IMR-90 (cell line): ENCODE results near the gene TMEM92. TPM values are rescaled to one million over a fixed set of nuclear protein-coding genes. Genes with fewer than 3 reads are reported as not detected.

Experiments used
- ATAC-seq: fragments of 200-7000 bp; cut with Tn5 transposase; 2 replicates; pipeline ENCODE4 v1.9.1; 2020; ENCODE audit warnings: low read depth, mild to moderate bottlenecking, moderate library complexity
- BruUV-seq: library from RNA; stranded (reverse); fragments of 400-500 nt; replicated peaks from 2 replicates; lab custom pipeline; 2021; lab: Mats Ljungman, UMichigan
- CTCF ChIA-PET: fragments of 300-600 bp; formaldehyde crosslinking; extraction: SDS; loops from one replicate; lab custom pipeline; 2021; ENCODE audit warnings: antibody characterized with exemption; lab: Yijun Ruan, JAX
- POLR2A ChIA-PET: fragments of 300-600 bp; sonication (Branson Sonifier 250); formaldehyde crosslinking; loops from one replicate; lab custom pipeline; 2022; ENCODE audit warnings: antibody characterized with exemption; ENCODE audit not compliant: unreplicated experiment; lab: Charles Lee
- DNase-seq: peaks from one replicate; pipeline ENCODE4 v3.0.0; 2013
- H2AFZ ChIP-seq: replicated peaks from 2 replicates; pipeline ENCODE3; 2013; ENCODE audit warnings: low read length, mild to moderate bottlenecking; ENCODE audit not compliant: poor library complexity
- H2AK5ac ChIP-seq: 2 replicates; pipeline ENCODE4 v1.6.1; 2013; ENCODE audit warnings: low read depth, low read length, inconsistent platforms
- H2AK9ac ChIP-seq: replicated peaks from 2 replicates; pipeline ENCODE3; 2013; ENCODE audit warnings: mild to moderate bottlenecking, low read depth, low read length, moderate library complexity; ENCODE audit not compliant: poor library complexity
- H2BK120ac ChIP-seq: 2 replicates; pipeline ENCODE4 v1.6.1; 2013; ENCODE audit warnings: low read depth, low read length, inconsistent platforms
- H2BK15ac ChIP-seq: 3 replicates; pipeline ENCODE4 v1.6.1; 2013; ENCODE audit warnings: low read depth, low read length, inconsistent platforms
- H2BK20ac ChIP-seq: 2 replicates; pipeline ENCODE4 v1.6.1; 2013; ENCODE audit warnings: low read depth, mild to moderate bottlenecking, inconsistent platforms, low read length, moderate library complexity
- H2BK5ac ChIP-seq: 2 replicates; pipeline ENCODE4 v1.6.1; 2013; ENCODE audit warnings: mild to moderate bottlenecking, low read depth, low read length, inconsistent platforms; ENCODE audit not compliant: poor library complexity, severe bottlenecking
- H3K14ac ChIP-seq: replicated peaks from 2 replicates; pipeline ENCODE4 v1.6.1; 2013; ENCODE audit warnings: low read depth, low read length, inconsistent platforms
- H3K18ac ChIP-seq: 2 replicates; pipeline ENCODE4 v1.6.1; 2013; ENCODE audit warnings: low read depth, low read length, control low read depth
- H3K23ac ChIP-seq: 2 replicates; pipeline ENCODE4 v1.6.1; 2013; ENCODE audit warnings: low read depth, low read length, inconsistent platforms
- H3K27ac ChIP-seq: 2 replicates; pipeline ENCODE4 v1.5.1; 2013; ENCODE audit warnings: mild to moderate bottlenecking, control low read depth, low read length; ENCODE audit not compliant: insufficient read depth
- H3K27me3 ChIP-seq: 2 replicates; pipeline ENCODE4 v1.6.1; 2013; ENCODE audit warnings: low read length; ENCODE audit not compliant: control insufficient read depth, insufficient read depth
- H3K36me3 ChIP-seq: 2 replicates; pipeline ENCODE4 v1.6.1; 2013; ENCODE audit warnings: low read length, mixed read lengths; ENCODE audit not compliant: control insufficient read depth, insufficient read depth
- H3K4ac ChIP-seq: 2 replicates; pipeline ENCODE4 v1.6.1; 2013; ENCODE audit warnings: low read depth, low read length, inconsistent platforms
- H3K4me1 ChIP-seq: 2 replicates; pipeline ENCODE4 v1.6.1; 2013; ENCODE audit warnings: low read length, mixed read lengths; ENCODE audit not compliant: control insufficient read depth, insufficient read depth
- H3K4me2 ChIP-seq: 2 replicates; pipeline ENCODE4 v1.6.1; 2013; ENCODE audit warnings: low read depth, mild to moderate bottlenecking, control low read depth, low read length, moderate library complexity
- H3K4me3 ChIP-seq: 2 replicates; pipeline ENCODE4 v1.5.1; 2013; ENCODE audit warnings: low read depth, mild to moderate bottlenecking, control low read depth, low read length, moderate library complexity; ENCODE audit not compliant: insufficient read depth
- H3K56ac ChIP-seq: 2 replicates; pipeline ENCODE4 v1.6.1; 2013; ENCODE audit warnings: low read length, inconsistent platforms; ENCODE audit not compliant: insufficient read depth; ENCODE audit errors: extremely low read depth
- H3K79me1 ChIP-seq, 2 experiments: 2 replicates each; pipeline ENCODE4 v1.6.1; 2013; ENCODE audit warnings: low read length in 2 of 2, inconsistent platforms in 1 of 2, low read depth in 1 of 2
- H3K9ac ChIP-seq: 2 replicates; pipeline ENCODE4 v1.6.1; 2013; ENCODE audit warnings: low read depth, low read length, control low read depth
- H3K9me1 ChIP-seq: 2 replicates; pipeline ENCODE4 v1.6.1; 2013; ENCODE audit warnings: low read length, inconsistent platforms; ENCODE audit not compliant: insufficient read depth
- H3K9me3 ChIP-seq: 2 replicates; pipeline ENCODE4 v1.6.1; 2013; ENCODE audit warnings: low read length; ENCODE audit not compliant: control insufficient read depth, insufficient read depth
- H4K20me1 ChIP-seq: 2 replicates; pipeline ENCODE4 v1.6.1; 2013; ENCODE audit warnings: low read length, inconsistent platforms; ENCODE audit not compliant: insufficient read depth
- H4K5ac ChIP-seq: 2 replicates; pipeline ENCODE4 v1.6.1; 2013; ENCODE audit warnings: mild to moderate bottlenecking, low read depth, low read length, control low read depth
- H4K8ac ChIP-seq, 2 experiments: 2 replicates each; pipeline ENCODE4 v1.6.1; 2013; ENCODE audit warnings: low read depth in 2 of 2, low read length in 2 of 2, control low read depth in 1 of 2, inconsistent platforms in 1 of 2
- H4K91ac ChIP-seq: 2 replicates; pipeline ENCODE4 v1.6.1; 2013; ENCODE audit warnings: low read depth, low read length, inconsistent platforms; ENCODE audit not compliant: insufficient read depth
- BHLHE40 ChIP-seq: fragments of 150-350 bp; IDR thresholded peaks from 2 replicates; pipeline ENCODE4 v1.6.1; 2016; ENCODE audit warnings: mild to moderate bottlenecking, low read depth, low read length
- CEBPB ChIP-seq: IDR thresholded peaks from 2 replicates; pipeline ENCODE4 v1.6.1; 2012; ENCODE audit warnings: low read depth, low read length, improper control_type of control experiment
- CHD1 ChIP-seq: IDR thresholded peaks from 2 replicates; pipeline ENCODE4 v1.6.1; 2012; ENCODE audit warnings: low read depth, low read length, improper control_type of control experiment
- CTCF ChIP-seq: conservative IDR thresholded peaks from 2 replicates; pipeline ENCODE4 v1.5.1; 2012; ENCODE audit warnings: mild to moderate bottlenecking, low read depth, low read length, improper control_type of control experiment
- ELK1 ChIP-seq: fragments of 150-350 bp; IDR thresholded peaks from 2 replicates; pipeline ENCODE4 v1.6.1; 2016; ENCODE audit warnings: low read depth, mild to moderate bottlenecking, low read length, moderate library complexity, borderline replicate concordance
- FOS ChIP-seq: fragments of 150-350 bp; IDR thresholded peaks from 2 replicates; pipeline ENCODE4 v1.6.1; 2016; ENCODE audit warnings: low read depth, low read length
- MAFK ChIP-seq: IDR thresholded peaks from 2 replicates; pipeline ENCODE4 v1.6.1; 2012; ENCODE audit warnings: low read depth, low read length, improper control_type of control experiment
- MAZ ChIP-seq: IDR thresholded peaks from 2 replicates; pipeline ENCODE4 v1.6.1; 2012; ENCODE audit warnings: low read depth, mild to moderate bottlenecking, low read length, improper control_type of control experiment, moderate library complexity, borderline replicate concordance
- MXI1 ChIP-seq: IDR thresholded peaks from 2 replicates; pipeline ENCODE4 v1.6.1; 2012; ENCODE audit warnings: low read depth, mild to moderate bottlenecking, low read length, moderate library complexity, borderline replicate concordance
- NFE2L2 ChIP-seq: fragments of 150-350 bp; IDR thresholded peaks from 2 replicates; pipeline ENCODE4 v1.6.1; 2016; ENCODE audit warnings: low read depth, mild to moderate bottlenecking, low read length
- POLR2A ChIP-seq: IDR thresholded peaks from 2 replicates; pipeline ENCODE4 v1.6.1; 2012; ENCODE audit warnings: mild to moderate bottlenecking, low read depth, low read length
- RAD21 ChIP-seq: IDR thresholded peaks from 2 replicates; pipeline ENCODE4 v1.6.1; 2012; ENCODE audit warnings: low read length, improper control_type of control experiment
- RCOR1 ChIP-seq: IDR thresholded peaks from 2 replicates; pipeline ENCODE4 v1.6.1; 2012; ENCODE audit warnings: mild to moderate bottlenecking, low read length, improper control_type of control experiment; ENCODE audit not compliant: insufficient replicate concordance
- RFX5 ChIP-seq: IDR thresholded peaks from 2 replicates; pipeline ENCODE4 v1.8.0; 2012; ENCODE audit warnings: low read depth, mild to moderate bottlenecking, low read length, moderate library complexity
- SMC3 ChIP-seq: fragments of 150-350 bp; IDR thresholded peaks from 2 replicates; pipeline ENCODE4 v1.6.1; 2016; ENCODE audit warnings: low read depth, mild to moderate bottlenecking, antibody characterized with exemption, low read length, moderate library complexity
- WGBS, 2 experiments: methylation state at CpG; one replicate each; pipeline versions ENCODE4 v1.1.5 to v1.1.7; 2013; ENCODE audit warnings: missing lambda C conversion rate in 2 of 2; ENCODE audit not compliant: insufficient read length in 1 of 2; ENCODE audit errors: extremely low coverage in 2 of 2; 5-methylcytosine and 5-hydroxymethylcytosine counted together
- dilution Hi-C: fragments of 300-500 bp; cut with HindIII; formaldehyde crosslinking; loops from one replicate; pipeline ENCODE4 v1.14.3; 2018; ENCODE audit warnings: low sequenced_read_pairs; ENCODE audit not compliant: unreplicated experiment
- in situ Hi-C: fragments of 300-500 bp; cut with MboI; formaldehyde crosslinking; loops from 3 replicates; pipeline ENCODE4 v1.14.3; 2019; ENCODE audit warnings: low sequenced_read_pairs, inconsistent platforms, mixed read lengths
- intact Hi-C: fragments of 100-400 bp; cut with micrococcal nuclease; formaldehyde crosslinking; loops from 2 replicates; pipeline ENCODE4 v1.10.0; 2022
- polyA plus RNA-seq, 3 experiments: library from polyadenylated mRNA; depleted of rRNA; stranded (reverse); fragments of >200 nt; gene quantifications; 2 replicates each; pipeline ENCODE4 v1.2.3, GENCODE V29; 2012; ENCODE audit warnings: low replicate concordance in 1 of 3
- total RNA-seq: library from RNA; depleted of rRNA; stranded (reverse); fragments of >200 nt; gene quantifications from 2 replicates; pipeline ENCODE4 v1.2.3, GENCODE V29; 2012
- TF ChIP-seq, protein P1 (sequence below): fragments of 150-350 bp; IDR thresholded peaks from 2 replicates; pipeline ENCODE4 v1.6.1; 2017; ENCODE audit warnings: mild to moderate bottlenecking, antibody characterized with exemption, low read length, low read depth

TMEM92 gene
- total and polyA plus RNA-seq, 2 of the 4 experiments (the other 2 are of a cell fraction): 0.18 to 1.7 TPM

DNA sequence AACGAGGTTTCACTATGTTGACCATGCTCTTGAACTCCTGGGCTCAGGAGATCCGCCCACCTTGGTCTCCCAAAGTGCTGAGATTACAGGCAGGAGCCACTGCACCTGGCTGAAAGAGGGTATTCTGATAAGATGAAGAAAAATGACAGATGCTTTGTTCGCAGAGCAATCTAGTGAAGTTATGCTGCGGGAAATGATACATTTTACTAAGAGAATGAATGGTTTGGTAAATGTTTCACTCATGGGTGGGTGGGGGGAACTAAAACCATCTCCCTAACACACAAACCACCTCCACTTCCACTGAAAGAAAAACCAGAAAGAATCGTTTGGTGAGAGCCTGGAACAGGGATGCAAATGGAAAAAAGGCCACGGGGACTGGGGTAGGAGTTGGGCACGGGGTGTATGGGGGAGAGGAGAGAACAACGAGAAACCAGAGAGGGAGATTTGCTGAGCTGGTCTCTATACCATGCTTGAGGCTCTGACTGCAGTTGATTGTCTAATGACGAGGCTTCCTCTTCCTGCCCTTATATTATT lies 52.6 kb downstream of the TMEM92 start:
- no peak for ATAC-seq
- no peak overlapping the region for H3K27ac ChIP-seq
- TF ChIP-seq CHD1 (no peak), RFX5 (no peak), CEBPB (no peak), POLR2A (no peak), MAFK (no peak), ELK1 (no peak), SMC3 (no peak), NFE2L2 (no peak), MXI1 (no peak), RCOR1 (no peak), BHLHE40 (no peak), CTCF (no peak), FOS (no peak), RAD21 (no peak), MAZ (no peak)
- TF ChIP-seq, protein P1, sequence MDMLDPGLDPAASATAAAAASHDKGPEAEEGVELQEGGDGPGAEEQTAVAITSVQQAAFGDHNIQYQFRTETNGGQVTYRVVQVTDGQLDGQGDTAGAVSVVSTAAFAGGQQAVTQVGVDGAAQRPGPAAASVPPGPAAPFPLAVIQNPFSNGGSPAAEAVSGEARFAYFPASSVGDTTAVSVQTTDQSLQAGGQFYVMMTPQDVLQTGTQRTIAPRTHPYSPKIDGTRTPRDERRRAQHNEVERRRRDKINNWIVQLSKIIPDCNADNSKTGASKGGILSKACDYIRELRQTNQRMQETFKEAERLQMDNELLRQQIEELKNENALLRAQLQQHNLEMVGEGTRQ: no peak
- H4K91ac ChIP-seq: no peak overlapping the region
- no peak overlapping the region for H3K4ac ChIP-seq
- ChIA-PET POLR2A (no interaction called here), CTCF (no interaction called here)
- H4K20me1 ChIP-seq: no peaks in the 10 kb centered on the region
- H3K4me3 ChIP-seq: no peak overlapping the region
- H2BK20ac ChIP-seq: no peak overlapping the region
- no peak overlapping the region for H3K14ac ChIP-seq
- intact Hi-C loops: no loop called here
- no peak overlapping the region for H2AK5ac ChIP-seq
- no peak overlapping the region for H4K5ac ChIP-seq
- H3K79me1 ChIP-seq: no peaks in the 10 kb centered on the region
- no peak overlapping the region for H3K23ac ChIP-seq
- H2BK5ac ChIP-seq: no peak overlapping the region
- peaks cover 4% of the 10 kb centered on the region for H3K9me1 ChIP-seq
- 70% methylated on average over 2 of the region's 9 CpGs; no CpG with 5 or more reads in 1 of the 2 experiments for WGBS, 2 experiments
- no TSS peak for BruUV-seq
- no peak overlapping the region for H3K56ac ChIP-seq
- in situ Hi-C loops: no loop called here
- no peaks in the 10 kb centered on the region for H3K27me3 ChIP-seq
- H3K4me2 ChIP-seq: no peak overlapping the region
- H2AFZ ChIP-seq: no peak overlapping the region
- H3K9me3 ChIP-seq: no peaks in the 10 kb centered on the region
- dilution Hi-C loops: no loop called here
- H3K18ac ChIP-seq: no peak overlapping the region
- H2BK15ac ChIP-seq: no peak overlapping the region
- no peak overlapping the region for H2AK9ac ChIP-seq
- H3K4me1 ChIP-seq: no peaks in the 10 kb centered on the region; the same call in 1 of the 2 replicates
- no peaks in the 10 kb centered on the region for H3K36me3 ChIP-seq
- DNase-seq: no peak
- H4K8ac ChIP-seq: no peak overlapping the region
- no peak overlapping the region for H3K9ac ChIP-seq
- H2BK120ac ChIP-seq: no peak overlapping the region
